Type B pancreatic cell (in vitro differentiated cells): ENCODE results near the gene DTNB. TPM values are rescaled to one million over a fixed set of nuclear protein-coding genes. Genes with fewer than 3 reads are reported as not detected.
"Not testable (repeated sequence)": the region's sequence is repeated elsewhere in the genome, so short reads cannot be mapped to it uniquely, and the experiment has no call there.

Experiments
- DNase-seq: peaks from one replicate; pipeline ENCODE4 v3.0.0; 2021; ENCODE audit warnings: mixed read lengths; ENCODE audit not compliant: unreplicated experiment; ENCODE audit errors: extremely low spot score
- H3K27ac Mint-ChIP-seq: 2 replicates; pipeline ENCODE4 v1.8.0; 2021; ENCODE audit warnings: mild to moderate bottlenecking, mixed read lengths
- H3K27me3 Mint-ChIP-seq: 2 replicates; pipeline ENCODE4 v1.8.0; 2021; ENCODE audit warnings: mixed read lengths
- H3K36me3 Mint-ChIP-seq: 2 replicates; pipeline ENCODE4 v1.8.0; 2021; ENCODE audit warnings: mixed read lengths
- H3K4me1 Mint-ChIP-seq: one replicate; pipeline ENCODE4 v1.8.0; 2021; ENCODE audit warnings: mixed read lengths; ENCODE audit not compliant: unreplicated experiment
- H3K4me3 Mint-ChIP-seq: 2 replicates; pipeline ENCODE4 v1.8.0; 2021; ENCODE audit warnings: mild to moderate bottlenecking, mixed read lengths
- H3K9me3 Mint-ChIP-seq: 2 replicates; pipeline ENCODE4 v1.8.0; 2021; ENCODE audit warnings: mixed read lengths
- CTCF ChIP-seq: fragments of 200-600 bp; sonication (generic); conservative IDR thresholded peaks from 2 replicates; pipeline ENCODE4 v1.5.0; 2021; ENCODE audit warnings: antibody characterized with exemption, mild to moderate bottlenecking
- total RNA-seq: library from RNA; stranded (reverse); gene quantifications from 2 replicates; pipeline ENCODE4 v1.2.1, GENCODE V29; 2021; ENCODE audit warnings: low replicate concordance

DTNB gene
- total RNA-seq, 1 donor from 2014 or later, result 28.6 TPM

GRCh38 chr2:25534455-25534854, 138.9 kb downstream of the DTNB start:
- no peaks in the 10 kb centered on the region for H3K9me3 Mint-ChIP-seq
- no peaks in the 10 kb centered on the region for H3K36me3 Mint-ChIP-seq
- H3K4me1 Mint-ChIP-seq, result peaks cover 1% of the 10 kb centered on the region
- H3K4me3 Mint-ChIP-seq, result no peak overlapping the region
- no peaks in the 10 kb centered on the region for H3K27me3 Mint-ChIP-seq
- no peak for DNase-seq
- no peak overlapping the region for H3K27ac Mint-ChIP-seq
- no peak for TF ChIP-seq CTCF

- H3K4me3 Mint-ChIP-seq, DNase-seq, H3K9me3 Mint-ChIP-seq, H3K36me3 Mint-ChIP-seq, H3K4me1 Mint-ChIP-seq, H3K27ac Mint-ChIP-seq, H3K27me3 Mint-ChIP-seq: not testable (repeated sequence)
Observed at GRCh38 chr2:25533771-25534170, 139.6 kb downstream of the DTNB start.

GRCh38 chr2:25532521-25532920, 140.9 kb downstream of the DTNB start:
- H3K27me3 Mint-ChIP-seq, result no peaks in the 10 kb centered on the region
- no peaks in the 10 kb centered on the region for H3K9me3 Mint-ChIP-seq
- H3K27ac Mint-ChIP-seq, result no peak overlapping the region
- no peak overlapping the region for H3K4me3 Mint-ChIP-seq
- H3K4me1 Mint-ChIP-seq, result peaks cover 6% of the 10 kb centered on the region
- no peak for DNase-seq
- peaks cover 4% of the 10 kb centered on the region for H3K36me3 Mint-ChIP-seq
- no peak for TF ChIP-seq CTCF

DNA sequence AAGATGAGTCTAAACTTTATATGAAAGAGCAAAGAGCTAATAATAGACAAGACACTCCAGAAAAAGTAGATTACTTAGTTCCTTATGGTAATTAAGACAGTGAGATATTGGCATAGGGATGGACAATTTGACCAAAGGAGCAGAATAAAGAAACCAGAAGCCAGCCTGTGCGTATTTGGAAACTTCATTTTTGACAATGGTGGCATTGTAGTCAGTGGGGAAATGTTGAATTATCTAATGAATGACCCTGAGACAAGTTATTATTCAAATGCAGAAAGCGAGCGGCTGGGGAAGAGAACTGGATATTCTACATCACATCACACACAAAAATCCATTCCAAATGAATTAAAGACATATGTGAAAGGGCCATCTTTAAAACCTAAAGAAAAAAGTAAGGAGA, 144.3 kb downstream of the DTNB start:
- no peak for TF ChIP-seq CTCF
- Mint-ChIP-seq H3K27me3 (no peaks in the 10 kb centered on the region), H3K27ac (no peak overlapping the region), H3K9me3 (no peaks in the 10 kb centered on the region), H3K4me1 (peaks cover 6% of the 10 kb centered on the region), H3K4me3 (no peak overlapping the region), H3K36me3 (peaks cover 4% of the 10 kb centered on the region)
- no peak for DNase-seq

DNA sequence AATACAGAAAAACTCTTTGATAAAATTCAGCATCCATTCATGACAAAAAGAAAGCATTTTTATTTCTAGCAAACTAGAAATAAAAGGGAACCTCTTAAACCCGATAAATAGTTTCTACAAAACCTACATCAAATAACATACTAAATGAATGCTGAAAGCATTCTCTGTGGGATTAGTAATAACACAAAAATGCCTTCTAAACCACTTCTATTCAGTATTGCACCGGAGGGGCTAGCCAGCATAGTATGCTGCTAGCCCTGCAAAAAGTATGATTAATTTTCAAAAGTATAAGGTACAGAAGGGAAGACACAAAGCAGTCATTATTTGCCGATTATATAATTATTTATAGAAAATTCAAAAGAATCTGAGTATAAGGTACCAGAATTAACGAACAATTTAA, 145.2 kb downstream of the DTNB start:
- Mint-ChIP-seq H3K36me3 (peaks cover 4% of the 10 kb centered on the region), H3K27ac (no peak overlapping the region), H3K4me1 (peaks cover 6% of the 10 kb centered on the region), H3K4me3 (no peak overlapping the region), H3K27me3 (no peaks in the 10 kb centered on the region), H3K9me3 (no peaks in the 10 kb centered on the region)
- TF ChIP-seq CTCF, result no peak
- DNase-seq, result no peak

- Mint-ChIP-seq H3K36me3 (peaks cover 4% of the 10 kb centered on the region), H3K27me3 (no peaks in the 10 kb centered on the region), H3K4me3 (no peak overlapping the region), H3K9me3 (no peaks in the 10 kb centered on the region), H3K27ac (no peak overlapping the region), H3K4me1 (peaks cover 11% of the 10 kb centered on the region)
- TF ChIP-seq CTCF, result no peak
- no peak for DNase-seq
Observed at GRCh38 chr2:25524507-25524906, 148.9 kb downstream of the DTNB start.
